SK-N-SH (cell line): ENCODE data around the gene RAB38. TPM values are rescaled to one million over a fixed set of nuclear protein-coding genes. Genes with fewer than 3 reads are reported as not detected.

Experiments
- CTCF ChIA-PET: fragments of 300-600, 350-600 bp; formaldehyde crosslinking; extraction: SDS; loops from one replicate; lab custom pipeline; 2021; lab: Yijun Ruan, JAX
- POLR2A ChIA-PET: fragments of 350-600 bp; sonication (Branson Sonifier 250); formaldehyde crosslinking; extraction: SDS; loops from one replicate; lab custom pipeline; 2020; ENCODE audit warnings: antibody characterized with exemption, inconsistent platforms; lab: Yijun Ruan, JAX
- DNase-seq: peaks from one replicate; pipeline ENCODE4 v3.0.0; 2012
- H2AFZ ChIP-seq: fragments of 200-600 bp; sonication (generic); 2 replicates; pipeline ENCODE4 v1.8.1; 2016; ENCODE audit warnings: antibody characterized with exemption, mild to moderate bottlenecking, low read depth
- H3F3A ChIP-seq: fragments of 200-600 bp; sonication (generic); replicated peaks from 2 replicates; pipeline ENCODE3; 2016; ENCODE audit warnings: antibody characterized with exemption, mild to moderate bottlenecking; ENCODE audit not compliant: insufficient read depth
- H3K27ac ChIP-seq, 2 experiments: fragments of 200-500 bp in 1 of 2; fragments of 200-600 bp in 1 of 2; sonication (Bioruptor generic) in 1 of 2; sonication (generic), shearing (Covaris generic) in 1 of 2; 2 replicates each; pipeline versions ENCODE4 v1.5.1 to v1.6.1; 2014 to 2016; ENCODE audit warnings: low read depth in 2 of 2, inconsistent platforms in 1 of 2, low read length in 1 of 2, mild to moderate bottlenecking in 1 of 2, mixed read lengths in 1 of 2
- H3K27me3 ChIP-seq: fragments of 200-600 bp; sonication (generic), shearing (Covaris generic); 2 replicates; pipeline ENCODE4 v1.6.1; 2016; ENCODE audit warnings: mixed run types; ENCODE audit not compliant: insufficient read depth
- H3K36me3 ChIP-seq, 2 experiments: fragments of 200-500 bp in 1 of 2; fragments of 200-600 bp in 1 of 2; sonication (Bioruptor generic) in 1 of 2; sonication (generic) in 1 of 2; replicated peaks in 1 of 2; 2 replicates each; pipeline versions ENCODE3 to v1.5.1; 2014 to 2016; ENCODE audit warnings: low read length in 1 of 2, mild to moderate bottlenecking in 1 of 2; ENCODE audit not compliant: insufficient read depth in 2 of 2, control insufficient read depth in 1 of 2
- H3K4me1 ChIP-seq, 2 experiments: fragments of 200-500 bp in 1 of 2; fragments of 200-600 bp in 1 of 2; sonication (Bioruptor generic) in 1 of 2; sonication (generic), shearing (Covaris generic) in 1 of 2; 2 replicates each; pipeline versions ENCODE4 v1.5.1 to v1.6.1; 2014 to 2016; ENCODE audit warnings: low read depth in 1 of 2, low read length in 1 of 2, mixed run types in 1 of 2; ENCODE audit not compliant: insufficient read depth in 2 of 2, control insufficient read depth in 1 of 2
- H3K4me2 ChIP-seq: fragments of 200-600 bp; sonication (generic), shearing (Covaris generic); 2 replicates; pipeline ENCODE4 v1.6.1; 2017; ENCODE audit warnings: mixed run types
- H3K4me3 ChIP-seq, 2 experiments: fragments of 200-500 bp in 1 of 2; fragments of 200-600 bp in 1 of 2; sonication (Bioruptor generic) in 1 of 2; sonication (generic), shearing (Covaris generic) in 1 of 2; 2 replicates each; pipeline versions ENCODE4 v1.5.1 to v1.8.1; 2014 to 2016; ENCODE audit warnings: low read depth in 2 of 2, inconsistent platforms in 1 of 2, low read length in 1 of 2, mild to moderate bottlenecking in 1 of 2, mixed read lengths in 1 of 2, moderate library complexity in 1 of 2
- H3K79me2 ChIP-seq: fragments of 200-600 bp; sonication (generic); 2 replicates; pipeline ENCODE4 v1.8.1; 2017; ENCODE audit warnings: mild to moderate bottlenecking; ENCODE audit not compliant: insufficient read depth
- H3K9ac ChIP-seq: fragments of 200-600 bp; sonication (generic); 2 replicates; pipeline ENCODE4 v1.6.1; 2017; ENCODE audit warnings: mixed run types
- H3K9me2 ChIP-seq: fragments of 200-600 bp; sonication (generic); 2 replicates; pipeline ENCODE4 v1.6.1; 2017; ENCODE audit warnings: mixed run types
- H3K9me3 ChIP-seq: fragments of 200-600 bp; sonication (generic); 2 replicates; pipeline ENCODE4 v1.6.1; 2017; ENCODE audit warnings: mixed run types, mild to moderate bottlenecking, moderate library complexity
- H4K20me1 ChIP-seq: fragments of 200-600 bp; sonication (generic); 2 replicates; pipeline ENCODE4 v1.6.1; 2017; ENCODE audit warnings: mild to moderate bottlenecking, mixed run types; ENCODE audit not compliant: insufficient read depth
- CHD2 ChIP-seq: fragments of 150-350 bp; IDR thresholded peaks from 2 replicates; pipeline ENCODE4 v1.6.1; 2018; ENCODE audit warnings: low read length; ENCODE audit not compliant: partially characterized antibody
- EP300 ChIP-seq, 2 experiments: IDR thresholded peaks; 2 replicates each; pipeline versions ENCODE4 v1.4.0 to v1.6.1; 2012; ENCODE audit warnings: borderline replicate concordance in 1 of 2, low read depth in 1 of 2, low read length in 1 of 2
- EZH2phosphoT487 ChIP-seq: fragments of 200-600 bp; sonication (generic); IDR thresholded peaks from 2 replicates; pipeline ENCODE4 v1.6.1; 2017; ENCODE audit warnings: low read depth, mixed run types, mild to moderate bottlenecking, antibody characterized with exemption, moderate library complexity, borderline replicate concordance
- FOSL2 ChIP-seq: IDR thresholded peaks from 2 replicates; pipeline ENCODE4 v1.4.0; 2012; ENCODE audit warnings: low read depth, mild to moderate bottlenecking, moderate library complexity, borderline replicate concordance
- GABPA ChIP-seq: IDR thresholded peaks from 2 replicates; pipeline ENCODE4 v1.4.0; 2012; ENCODE audit warnings: low read depth, mild to moderate bottlenecking
- JUND ChIP-seq: IDR thresholded peaks from 2 replicates; pipeline ENCODE4 v1.4.0; 2012
- MXI1 ChIP-seq: IDR thresholded peaks from 2 replicates; pipeline ENCODE4 v1.6.1; 2012; ENCODE audit warnings: mild to moderate bottlenecking, low read depth, low read length, improper control_type of control experiment
- NFIC ChIP-seq: IDR thresholded peaks from 2 replicates; pipeline ENCODE4 v1.4.0; 2012; ENCODE audit warnings: borderline replicate concordance
- NRF1 ChIP-seq: IDR thresholded peaks from 2 replicates; pipeline ENCODE4 v1.6.1; 2012; ENCODE audit warnings: low read depth, mild to moderate bottlenecking, low read length
- POLR2AphosphoS5 ChIP-seq: IDR thresholded peaks from 2 replicates; pipeline ENCODE4 v1.6.1; 2012; ENCODE audit warnings: low read depth, low read length
- RAD21 ChIP-seq: IDR thresholded peaks from 2 replicates; pipeline ENCODE4 v1.6.1; 2012; ENCODE audit warnings: mild to moderate bottlenecking, low read length
- RCOR1 ChIP-seq: fragments of 150-350 bp; IDR thresholded peaks from 2 replicates; pipeline ENCODE4 v1.6.1; 2017; ENCODE audit warnings: antibody characterized with exemption, low read length
- RFX5 ChIP-seq: IDR thresholded peaks from 2 replicates; pipeline ENCODE4 v1.6.1; 2012; ENCODE audit warnings: mild to moderate bottlenecking, improper control_type of control experiment, low read length
- RXRA ChIP-seq: IDR thresholded peaks from 2 replicates; pipeline ENCODE4 v1.4.0; 2012; ENCODE audit warnings: low read depth, mild to moderate bottlenecking, borderline replicate concordance
- SIN3A ChIP-seq: IDR thresholded peaks from 2 replicates; pipeline ENCODE4 v1.6.1; 2012; ENCODE audit warnings: low read depth, mild to moderate bottlenecking, low read length, moderate library complexity, borderline replicate concordance
- TCF12 ChIP-seq: IDR thresholded peaks from 2 replicates; pipeline ENCODE4 v1.4.0; 2012
- YY1 ChIP-seq: IDR thresholded peaks from 2 replicates; pipeline ENCODE4 v1.4.0; 2012; ENCODE audit warnings: low read depth, mild to moderate bottlenecking
- WGBS: methylation state at CpG from one replicate; pipeline ENCODE4 v1.1.6; 2017; ENCODE audit warnings: low lambda C conversion rate; 5-methylcytosine and 5-hydroxymethylcytosine counted together
- polyA plus RNA-seq, 3 experiments: library from polyadenylated mRNA; depleted of rRNA; stranded (reverse); fragments of >200 nt; gene quantifications; 2 replicates each; pipeline ENCODE4 v1.2.3, GENCODE V29; 2012
- TF ChIP-seq, protein P1 (sequence below): fragments of 150-350 bp; IDR thresholded peaks from 2 replicates; pipeline ENCODE4 v1.6.1; 2016; ENCODE audit warnings: mild to moderate bottlenecking, low read depth, low read length
- TF ChIP-seq, protein P2 (sequence below): fragments of 150-350 bp; IDR thresholded peaks from 2 replicates; pipeline ENCODE4 v1.6.1; 2017; ENCODE audit warnings: antibody characterized with exemption, low read length, low read depth, borderline replicate concordance

The RAB38 gene
- polyA plus RNA-seq, 1 of the 3 experiments (the other 2 are of a cell fraction) = 0.66 TPM

DNA sequence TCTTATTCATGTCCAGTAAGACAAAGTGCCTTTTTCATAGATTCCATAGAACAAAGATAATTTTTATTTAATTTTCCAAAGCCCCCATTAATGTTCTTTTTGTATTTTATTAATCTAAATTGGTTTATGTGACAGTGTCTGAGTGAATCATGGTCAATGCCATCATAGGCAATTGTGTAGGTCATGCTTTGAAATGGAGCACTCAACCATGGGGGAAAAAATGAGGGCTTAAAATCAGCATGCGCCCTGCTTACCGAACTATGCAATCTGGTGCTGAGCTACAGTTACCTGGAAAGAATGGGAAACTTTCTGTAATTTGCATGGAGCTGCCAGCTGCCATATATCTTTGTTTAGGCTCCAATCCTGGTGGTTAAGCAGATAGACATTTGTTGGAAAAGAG is 28.4 kb upstream of the RAB38 start:
- POLR2A ChIA-PET = no interaction called here

DNA sequence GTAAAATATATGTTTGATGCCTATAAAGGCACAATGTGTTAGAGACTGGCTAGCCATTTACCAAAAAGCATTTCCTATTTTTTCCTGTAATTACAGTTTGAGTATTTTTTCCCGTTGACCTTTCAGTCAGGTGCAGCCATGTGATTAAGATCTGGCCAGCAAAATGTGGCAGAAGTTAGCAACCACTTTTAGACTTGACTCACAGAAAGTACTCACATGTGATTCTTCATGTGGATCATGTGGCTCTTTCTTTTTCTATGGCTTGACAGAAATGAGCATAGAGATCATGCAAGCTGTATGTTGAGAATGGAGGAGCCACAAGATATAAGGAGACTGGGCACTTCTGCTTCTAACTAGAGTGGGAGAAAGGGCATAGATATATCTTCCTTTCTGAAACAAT is 27.3 kb upstream of the RAB38 start:
- Histone ChIP-seq H3K4me3 (no peak overlapping the region), H2AFZ (no peak overlapping the region), H4K20me1 (no peaks in the 10 kb centered on the region), H3K9ac (no peak overlapping the region), H3K27ac (no peak overlapping the region), H3F3A (no peaks in the 10 kb centered on the region), H3K79me2 (no peaks in the 10 kb centered on the region), H3K27me3 (no peaks in the 10 kb centered on the region), H3K4me1 (no peaks in the 10 kb centered on the region), H3K9me3 (no peaks in the 10 kb centered on the region), H3K9me2 (no peaks in the 10 kb centered on the region), H3K36me3 (no peaks in the 10 kb centered on the region), H3K4me2 (no peak overlapping the region)
- ChIA-PET CTCF (no interaction called here), POLR2A (no interaction called here)
- TF ChIP-seq SIN3A (no peak), CHD2 (no peak), MXI1 (no peak), NRF1 (no peak), FOSL2 (no peak), RFX5 (no peak), POLR2AphosphoS5 (no peak), JUND (no peak)
- DNase-seq = no peak
- 0% methylated on average over 1 of the region's 1 CpG for WGBS

More for the DNA sequence above, 28.4 kb upstream of the RAB38 start:
- Histone ChIP-seq H2AFZ (no peak overlapping the region), H3K4me1 (no peaks in the 10 kb centered on the region), H4K20me1 (no peaks in the 10 kb centered on the region), H3K27me3 (no peaks in the 10 kb centered on the region), H3K36me3 (no peaks in the 10 kb centered on the region), H3K9me2 (no peaks in the 10 kb centered on the region), H3F3A (no peaks in the 10 kb centered on the region), H3K9ac (no peak overlapping the region), H3K4me3 (no peak overlapping the region), H3K4me2 (no peak overlapping the region), H3K9me3 (no peaks in the 10 kb centered on the region), H3K79me2 (no peaks in the 10 kb centered on the region), H3K27ac (no peak overlapping the region)
- 11% methylated on average over 2 of the region's 2 CpGs for WGBS
- CTCF ChIA-PET = no interaction called here
- TF ChIP-seq RAD21 = no peak
- TF ChIP-seq GABPA = no peak
- TF ChIP-seq EZH2phosphoT487 = no peak
- TF ChIP-seq RCOR1 = no peak
- TF ChIP-seq, protein P1, sequence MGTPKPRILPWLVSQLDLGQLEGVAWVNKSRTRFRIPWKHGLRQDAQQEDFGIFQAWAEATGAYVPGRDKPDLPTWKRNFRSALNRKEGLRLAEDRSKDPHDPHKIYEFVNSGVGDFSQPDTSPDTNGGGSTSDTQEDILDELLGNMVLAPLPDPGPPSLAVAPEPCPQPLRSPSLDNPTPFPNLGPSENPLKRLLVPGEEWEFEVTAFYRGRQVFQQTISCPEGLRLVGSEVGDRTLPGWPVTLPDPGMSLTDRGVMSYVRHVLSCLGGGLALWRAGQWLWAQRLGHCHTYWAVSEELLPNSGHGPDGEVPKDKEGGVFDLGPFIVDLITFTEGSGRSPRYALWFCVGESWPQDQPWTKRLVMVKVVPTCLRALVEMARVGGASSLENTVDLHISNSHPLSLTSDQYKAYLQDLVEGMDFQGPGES = no peak
- TF ChIP-seq, protein P2, sequence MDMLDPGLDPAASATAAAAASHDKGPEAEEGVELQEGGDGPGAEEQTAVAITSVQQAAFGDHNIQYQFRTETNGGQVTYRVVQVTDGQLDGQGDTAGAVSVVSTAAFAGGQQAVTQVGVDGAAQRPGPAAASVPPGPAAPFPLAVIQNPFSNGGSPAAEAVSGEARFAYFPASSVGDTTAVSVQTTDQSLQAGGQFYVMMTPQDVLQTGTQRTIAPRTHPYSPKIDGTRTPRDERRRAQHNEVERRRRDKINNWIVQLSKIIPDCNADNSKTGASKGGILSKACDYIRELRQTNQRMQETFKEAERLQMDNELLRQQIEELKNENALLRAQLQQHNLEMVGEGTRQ = no peak
- TF ChIP-seq EP300 (IDR thresholded peaks at IDR 0.05; ENCODE audit: borderline replicate concordance in 1 of 2, low read depth in 1 of 2, low read length in 1 of 2) = no peak
- TF ChIP-seq CHD2 = no peak
- no peak for TF ChIP-seq JUND
- no peak for TF ChIP-seq NFIC
- no peak for TF ChIP-seq YY1
- no peak for TF ChIP-seq TCF12
- no peak for TF ChIP-seq NRF1
- no peak for TF ChIP-seq RXRA
- DNase-seq = no peak
